Osteocyte (in vitro differentiated cells): Measurements from ENCODE around the gene BEX3. TPM values are rescaled to one million over a fixed set of nuclear protein-coding genes. Genes with fewer than 3 reads are reported as not detected.
"Not testable (repeated sequence)": the region's sequence is repeated elsewhere in the genome, so short reads cannot be mapped to it uniquely, and the experiment has no call there.

ENCODE experiments used
- DNase-seq: peaks from one replicate; pipeline ENCODE4 v3.0.0; 2021; ENCODE audit warnings: mixed read lengths; ENCODE audit not compliant: unreplicated experiment; ENCODE audit errors: extremely low spot score
- H3K27ac Mint-ChIP-seq: one replicate; pipeline ENCODE4 v1.8.0; 2021; ENCODE audit warnings: mild to moderate bottlenecking, mixed read lengths; ENCODE audit not compliant: unreplicated experiment
- H3K27me3 Mint-ChIP-seq: one replicate; pipeline ENCODE4 v1.8.0; 2021; ENCODE audit warnings: mixed read lengths; ENCODE audit not compliant: unreplicated experiment
- H3K36me3 Mint-ChIP-seq: one replicate; pipeline ENCODE4 v1.8.0; 2021; ENCODE audit warnings: mixed read lengths; ENCODE audit not compliant: unreplicated experiment
- H3K4me1 Mint-ChIP-seq: one replicate; pipeline ENCODE4 v1.8.0; 2021; ENCODE audit warnings: mixed read lengths; ENCODE audit not compliant: unreplicated experiment
- H3K4me3 Mint-ChIP-seq: one replicate; pipeline ENCODE4 v1.8.0; 2021; ENCODE audit warnings: mild to moderate bottlenecking, moderate library complexity, mixed read lengths; ENCODE audit not compliant: unreplicated experiment
- H3K9me3 Mint-ChIP-seq: one replicate; pipeline ENCODE4 v1.8.0; 2021; ENCODE audit warnings: mixed read lengths; ENCODE audit not compliant: unreplicated experiment
- total RNA-seq: library from RNA; stranded (reverse); gene quantifications from 2 replicates; pipeline ENCODE4 v1.2.1, GENCODE V29; 2021
- TF ChIP-seq, protein P1 (sequence below): fragments of 200-600 bp; sonication (generic); IDR thresholded peaks from 2 replicates; pipeline ENCODE4 v1.5.0; 2021; ENCODE audit warnings: antibody characterized with exemption, mild to moderate bottlenecking, moderate library complexity

Gene BEX3
- total RNA-seq, 1 donor from 2014 or later, result 224 TPM

DNA sequence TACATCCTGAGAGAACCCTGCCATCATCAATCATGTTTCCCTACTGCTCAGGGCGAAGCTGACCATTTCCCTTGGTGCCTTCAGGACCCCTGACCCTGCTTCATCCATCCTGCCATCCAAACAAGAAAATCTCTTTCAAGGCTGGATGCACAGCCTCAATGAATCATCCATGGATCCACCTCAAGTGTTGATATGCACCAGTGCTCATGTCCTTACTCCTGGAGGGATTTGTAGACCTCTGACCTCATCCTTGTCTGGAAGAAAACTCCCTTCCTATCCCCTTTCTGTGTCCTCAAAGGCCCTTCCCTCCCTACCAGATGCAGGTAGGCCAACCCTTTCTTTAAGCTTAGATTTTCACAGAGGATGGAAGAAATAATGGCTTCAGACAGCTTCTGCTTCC lies 24.6 kb downstream of the BEX3 start:
- TF ChIP-seq, protein P1, sequence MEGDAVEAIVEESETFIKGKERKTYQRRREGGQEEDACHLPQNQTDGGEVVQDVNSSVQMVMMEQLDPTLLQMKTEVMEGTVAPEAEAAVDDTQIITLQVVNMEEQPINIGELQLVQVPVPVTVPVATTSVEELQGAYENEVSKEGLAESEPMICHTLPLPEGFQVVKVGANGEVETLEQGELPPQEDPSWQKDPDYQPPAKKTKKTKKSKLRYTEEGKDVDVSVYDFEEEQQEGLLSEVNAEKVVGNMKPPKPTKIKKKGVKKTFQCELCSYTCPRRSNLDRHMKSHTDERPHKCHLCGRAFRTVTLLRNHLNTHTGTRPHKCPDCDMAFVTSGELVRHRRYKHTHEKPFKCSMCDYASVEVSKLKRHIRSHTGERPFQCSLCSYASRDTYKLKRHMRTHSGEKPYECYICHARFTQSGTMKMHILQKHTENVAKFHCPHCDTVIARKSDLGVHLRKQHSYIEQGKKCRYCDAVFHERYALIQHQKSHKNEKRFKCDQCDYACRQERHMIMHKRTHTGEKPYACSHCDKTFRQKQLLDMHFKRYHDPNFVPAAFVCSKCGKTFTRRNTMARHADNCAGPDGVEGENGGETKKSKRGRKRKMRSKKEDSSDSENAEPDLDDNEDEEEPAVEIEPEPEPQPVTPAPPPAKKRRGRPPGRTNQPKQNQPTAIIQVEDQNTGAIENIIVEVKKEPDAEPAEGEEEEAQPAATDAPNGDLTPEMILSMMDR, result no peak
- Mint-ChIP-seq H3K36me3 (no peaks in the 10 kb centered on the region), H3K4me1 (peaks cover 27% of the 10 kb centered on the region), H3K27me3 (no peaks in the 10 kb centered on the region), H3K27ac (no peak overlapping the region), H3K9me3 (peaks cover 7% of the 10 kb centered on the region), H3K4me3 (no peak overlapping the region)
- DNase-seq, result no peak

DNA sequence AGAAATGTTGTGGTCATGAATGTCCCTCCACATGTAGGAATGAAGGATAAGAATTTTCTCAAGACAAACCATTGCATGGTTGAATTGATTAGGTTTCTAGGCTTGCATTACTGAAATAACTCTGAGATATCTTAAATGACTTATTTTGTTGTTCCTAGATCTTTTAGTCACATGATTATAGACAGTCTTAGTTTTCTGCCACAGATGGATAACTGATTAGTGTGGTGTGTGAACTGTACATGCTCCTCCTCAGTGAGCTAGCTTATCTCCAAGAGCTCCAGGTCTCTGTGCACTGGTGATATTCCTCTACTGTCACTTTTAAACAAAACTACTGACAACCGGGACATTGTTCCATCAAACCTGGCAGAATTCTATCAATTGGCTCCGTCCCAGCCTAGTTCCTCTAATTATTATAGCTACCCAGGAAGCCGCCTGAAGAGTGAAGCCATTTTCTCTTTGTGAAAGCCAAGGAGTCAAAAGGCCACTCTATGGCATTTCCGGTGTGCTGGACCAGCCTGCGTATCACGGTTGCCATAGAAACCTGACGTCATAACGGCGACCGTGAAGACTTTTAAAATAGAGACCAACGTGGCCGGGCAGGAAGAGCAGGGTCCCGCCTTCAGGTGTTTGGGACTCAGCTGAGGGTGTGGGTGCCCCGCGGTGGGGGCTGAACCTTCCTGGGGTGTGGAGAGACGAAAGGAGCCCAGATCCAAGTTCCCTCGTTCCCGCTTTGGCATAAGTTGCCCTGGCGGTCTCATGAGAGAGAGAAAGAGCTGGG lies 28.1 kb downstream of the BEX3 start:
- H3K4me3 Mint-ChIP-seq, result peak overlapping the region; percentile 91
- DNase-seq, result peak; percentile 87
- peaks cover 12% of the 10 kb centered on the region for H3K4me1 Mint-ChIP-seq
- H3K9me3 Mint-ChIP-seq, result peaks cover 4% of the 10 kb centered on the region
- no peaks in the 10 kb centered on the region for H3K27me3 Mint-ChIP-seq
- H3K36me3 Mint-ChIP-seq, result peaks cover 3% of the 10 kb centered on the region
- TF ChIP-seq, protein P1, result no peak
- peak overlapping the region; percentile 92 for H3K27ac Mint-ChIP-seq

DNA sequence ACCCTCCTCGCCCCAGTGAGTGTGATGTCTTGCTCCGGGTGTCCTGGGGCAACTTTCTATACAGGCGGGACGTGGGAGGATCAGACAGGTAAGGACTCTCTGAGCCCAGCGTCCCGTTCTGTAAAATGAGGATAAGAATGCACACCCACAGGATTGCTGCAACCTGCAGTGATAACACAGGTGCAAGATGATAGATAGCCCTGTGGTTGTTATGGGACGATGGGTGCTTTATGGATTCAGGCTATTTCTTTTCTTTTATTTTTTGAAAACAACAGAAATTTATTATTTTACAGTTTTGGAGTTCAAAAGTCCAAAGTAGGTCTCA lies 28.6 kb downstream of the BEX3 start:
- Mint-ChIP-seq H3K4me1 (peaks cover 12% of the 10 kb centered on the region), H3K9me3 (peaks cover 4% of the 10 kb centered on the region), H3K27me3 (no peaks in the 10 kb centered on the region), H3K36me3 (peaks cover 3% of the 10 kb centered on the region), H3K4me3 (peak overlapping the region; percentile 91), H3K27ac (peak overlapping the region; percentile 92)
- TF ChIP-seq, protein P1, result no peak
- DNase-seq, result no peak

DNA sequence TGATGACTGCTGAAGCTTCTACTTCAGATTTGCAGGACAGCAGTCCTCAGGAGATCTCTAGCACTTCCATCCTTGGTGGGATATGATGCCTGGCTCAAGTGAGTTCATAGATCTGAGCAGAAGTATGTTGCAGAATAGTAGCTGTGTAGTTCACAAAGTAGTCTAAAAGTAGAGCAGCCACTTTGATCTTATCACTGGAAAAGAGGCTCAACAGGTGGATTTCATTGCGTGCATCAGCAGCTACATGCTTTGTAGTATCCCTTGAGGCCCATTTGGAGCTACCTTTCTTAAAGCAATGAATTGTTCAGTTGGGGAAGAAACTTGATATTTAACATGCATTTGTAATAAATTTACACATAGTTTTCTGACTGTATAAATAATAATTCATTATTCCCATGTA lies 29.9 kb downstream of the BEX3 start:
- Mint-ChIP-seq H3K4me1 (peaks cover 12% of the 10 kb centered on the region), H3K27ac (no peak overlapping the region), H3K36me3 (peaks cover 3% of the 10 kb centered on the region), H3K4me3 (no peak overlapping the region), H3K27me3 (no peaks in the 10 kb centered on the region), H3K9me3 (peaks cover 6% of the 10 kb centered on the region)
- TF ChIP-seq, protein P1, result no peak
- DNase-seq, result no peak

DNA sequence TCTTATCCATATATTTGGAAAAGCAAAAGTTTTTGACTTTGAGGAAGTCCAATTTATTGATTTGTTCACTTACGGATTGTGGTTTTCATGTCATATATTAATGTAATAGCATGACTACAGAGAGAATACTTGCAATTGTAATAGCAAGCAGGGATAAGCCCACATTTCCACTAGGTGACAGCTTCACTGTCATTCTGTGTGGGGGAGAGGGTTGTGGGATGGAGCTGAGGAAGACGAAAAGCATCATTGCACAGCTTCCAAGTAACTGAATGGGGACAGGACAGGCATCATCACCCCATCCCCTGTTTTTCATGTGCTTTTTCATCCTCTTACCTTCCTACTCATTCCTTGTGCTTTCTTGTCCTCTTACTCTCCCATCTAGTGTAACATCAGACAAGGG lies 31.4 kb downstream of the BEX3 start:
- peaks cover 12% of the 10 kb centered on the region for H3K4me1 Mint-ChIP-seq
- H3K27ac Mint-ChIP-seq, result no peak overlapping the region
- peaks cover 3% of the 10 kb centered on the region for H3K36me3 Mint-ChIP-seq
- H3K9me3 Mint-ChIP-seq, result peaks cover 5% of the 10 kb centered on the region
- no peak overlapping the region for H3K4me3 Mint-ChIP-seq
- H3K27me3 Mint-ChIP-seq, result no peaks in the 10 kb centered on the region
- no peak for DNase-seq
- TF ChIP-seq, protein P1, result no peak

DNA sequence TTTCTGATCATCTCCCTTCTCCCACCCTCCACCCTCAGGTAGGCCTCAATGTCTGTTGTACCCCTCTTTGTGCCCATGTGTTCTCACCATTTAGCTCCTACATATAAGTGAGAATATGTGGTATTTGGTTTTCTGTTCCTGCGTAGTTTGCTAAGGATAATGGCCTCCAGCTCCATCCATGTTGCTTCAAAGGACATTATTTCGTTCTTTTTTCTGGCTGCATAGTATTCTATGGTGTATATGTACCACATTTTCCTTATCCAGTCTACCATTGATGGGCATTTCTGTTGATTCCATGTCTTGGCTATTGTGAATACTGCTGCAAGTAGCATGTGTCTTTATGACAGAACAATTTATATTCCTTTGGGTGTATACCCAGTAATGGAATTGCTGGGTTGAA lies 35.4 kb downstream of the BEX3 start:
- H3K36me3 Mint-ChIP-seq, H3K9me3 Mint-ChIP-seq, DNase-seq, H3K4me3 Mint-ChIP-seq, H3K27me3 Mint-ChIP-seq, H3K27ac Mint-ChIP-seq, H3K4me1 Mint-ChIP-seq: not testable (repeated sequence)
